Measurements from ENCODE around the gene SPTBN4.

Gene SPTBN4

GRCh38 chr19:40598918-40599307 is 132.1 kb downstream of the SPTBN4 start:
- no peak for TF ChIP-seq EZH2 (IDR thresholded peaks at IDR 0.05; ENCODE audit: borderline replicate concordance, low read length)
- no peak for TF ChIP-seq CTCF (IDR thresholded peaks at IDR 0.05; ENCODE audit: low read length)
- H3K4me1 ChIP-seq (ENCODE audit: insufficient read depth, low read length, severe bottlenecking) = peaks cover 31% of the 10 kb centered on the region
- no peaks in the 10 kb centered on the region for H3K27me3 ChIP-seq (ENCODE audit: insufficient read depth, low read length)
- no peaks in the 10 kb centered on the region for H3K9me3 ChIP-seq (ENCODE audit: low read length)
- no peaks in the 10 kb centered on the region for H4K20me1 ChIP-seq (ENCODE audit: insufficient read depth, low read length)
- no peak overlapping the region for H3K9ac ChIP-seq (ENCODE audit: low read length)
- H3K36me3 ChIP-seq (ENCODE audit: insufficient read depth, low read length) = no peaks in the 10 kb centered on the region
- H3K27ac ChIP-seq (ENCODE audit: low read depth, low read length, poor library complexity, severe bottlenecking) = no peak overlapping the region
- no peaks in the 10 kb centered on the region for H3F3A ChIP-seq (ENCODE audit: insufficient read depth, low read length)
- no peaks in the 10 kb centered on the region for H3K79me2 ChIP-seq (ENCODE audit: insufficient read depth, low read length)
- no peak overlapping the region for H3K4me2 ChIP-seq (ENCODE audit: low read length)
- H2AFZ ChIP-seq (ENCODE audit: low read length) = no peak overlapping the region
- no peaks in the 10 kb centered on the region for H3K9me2 ChIP-seq (ENCODE audit: low read depth, low read length)
- no peak overlapping the region for H3K4me3 ChIP-seq (ENCODE audit: low read depth, low read length, poor library complexity, severe bottlenecking)

- Histone ChIP-seq H3K9me2 (ENCODE audit: low read depth, low read length) (no peaks in the 10 kb centered on the region), H3K4me3 (ENCODE audit: low read depth, low read length, poor library complexity, severe bottlenecking) (no peak overlapping the region), H3K4me2 (ENCODE audit: low read length) (no peak overlapping the region), H3K9me3 (ENCODE audit: low read length) (no peaks in the 10 kb centered on the region), H4K20me1 (ENCODE audit: insufficient read depth, low read length) (no peaks in the 10 kb centered on the region), H3K36me3 (ENCODE audit: insufficient read depth, low read length) (no peaks in the 10 kb centered on the region), H2AFZ (ENCODE audit: low read length) (no peak overlapping the region), H3K79me2 (ENCODE audit: insufficient read depth, low read length) (no peaks in the 10 kb centered on the region), H3F3A (ENCODE audit: insufficient read depth, low read length) (no peaks in the 10 kb centered on the region), H3K27ac (ENCODE audit: low read depth, low read length, poor library complexity, severe bottlenecking) (no peak overlapping the region), H3K9ac (ENCODE audit: low read length) (no peak overlapping the region), H3K27me3 (ENCODE audit: insufficient read depth, low read length) (no peaks in the 10 kb centered on the region), H3K4me1 (ENCODE audit: insufficient read depth, low read length, severe bottlenecking) (peaks cover 34% of the 10 kb centered on the region)
- TF ChIP-seq CTCF (IDR thresholded peaks at IDR 0.05; ENCODE audit: low read length) (no peak), EZH2 (IDR thresholded peaks at IDR 0.05; ENCODE audit: borderline replicate concordance, low read length) (no peak)
Observed at GRCh38 chr19:40599331-40599901, 132.6 kb downstream of the SPTBN4 start.

GRCh38 chr19:40599902-40600569 is 133.2 kb downstream of the SPTBN4 start:
- Histone ChIP-seq H3K27me3 (ENCODE audit: insufficient read depth, low read length) (no peaks in the 10 kb centered on the region), H3K9me3 (ENCODE audit: low read length) (no peaks in the 10 kb centered on the region), H3K9me2 (ENCODE audit: low read depth, low read length) (no peaks in the 10 kb centered on the region), H3K4me3 (ENCODE audit: low read depth, low read length, poor library complexity, severe bottlenecking) (no peak overlapping the region), H3K79me2 (ENCODE audit: insufficient read depth, low read length) (no peaks in the 10 kb centered on the region), H3F3A (ENCODE audit: insufficient read depth, low read length) (no peaks in the 10 kb centered on the region), H4K20me1 (ENCODE audit: insufficient read depth, low read length) (no peaks in the 10 kb centered on the region), H3K4me1 (ENCODE audit: insufficient read depth, low read length, severe bottlenecking) (peaks cover 37% of the 10 kb centered on the region), H3K36me3 (ENCODE audit: insufficient read depth, low read length) (no peaks in the 10 kb centered on the region), H3K9ac (ENCODE audit: low read length) (no peak overlapping the region), H2AFZ (ENCODE audit: low read length) (no peak overlapping the region), H3K4me2 (ENCODE audit: low read length) (no peak overlapping the region), H3K27ac (ENCODE audit: low read depth, low read length, poor library complexity, severe bottlenecking) (no peak overlapping the region)
- no peak for TF ChIP-seq CTCF (IDR thresholded peaks at IDR 0.05; ENCODE audit: low read length)
- TF ChIP-seq EZH2 (IDR thresholded peaks at IDR 0.05; ENCODE audit: borderline replicate concordance, low read length) = no peak

Data from OCI-LY1 (cell line).